Loucy (cell line): Measurements from ENCODE around the gene PGLYRP3.

ENCODE experiments used
- H2AFZ ChIP-seq: fragments of 200-600 bp; sonication (generic); 2 replicates; pipeline ENCODE4 v1.6.0; 2016; ENCODE audit warnings: antibody characterized with exemption, mild to moderate bottlenecking, low read length, moderate library complexity
- H3F3A ChIP-seq: fragments of 200-600 bp; 2 replicates; pipeline ENCODE4 v1.6.0; 2016; ENCODE audit warnings: antibody characterized with exemption, low read depth, mild to moderate bottlenecking
- H3K27me3 ChIP-seq: fragments of 200-600 bp; sonication (generic); 2 replicates; pipeline ENCODE4 v1.6.1; 2014; ENCODE audit warnings: low read length, mild to moderate bottlenecking; ENCODE audit not compliant: insufficient read depth, poor library complexity, severe bottlenecking
- H3K36me3 ChIP-seq: fragments of 200-600 bp; sonication (generic); 2 replicates; pipeline ENCODE4 v1.6.1; 2016; ENCODE audit warnings: low read length; ENCODE audit not compliant: insufficient read depth
- H3K4me1 ChIP-seq: fragments of 200-600 bp; sonication (generic); 2 replicates; pipeline ENCODE4 v1.5.1; 2014; ENCODE audit warnings: low read length, mild to moderate bottlenecking; ENCODE audit not compliant: insufficient read depth, poor library complexity, severe bottlenecking
- H3K4me2 ChIP-seq: fragments of 200-600 bp; sonication (generic); 2 replicates; pipeline ENCODE4 v1.6.0; 2014; ENCODE audit warnings: antibody characterized with exemption, low read length, low read depth, mild to moderate bottlenecking; ENCODE audit not compliant: poor library complexity, severe bottlenecking
- H3K4me3 ChIP-seq: fragments of 200-600 bp; sonication (generic); 2 replicates; pipeline ENCODE4 v1.5.1; 2014; ENCODE audit warnings: low read length, mild to moderate bottlenecking, mixed read lengths; ENCODE audit not compliant: poor library complexity, severe bottlenecking
- H3K79me2 ChIP-seq: fragments of 200-600 bp; sonication (generic); 2 replicates; pipeline ENCODE4 v1.6.1; 2014; ENCODE audit warnings: low read length; ENCODE audit not compliant: insufficient read depth
- H3K9ac ChIP-seq: fragments of 200-600 bp; sonication (generic); 2 replicates; pipeline ENCODE4 v1.6.0; 2014; ENCODE audit warnings: mild to moderate bottlenecking, low read depth, low read length, moderate library complexity; ENCODE audit not compliant: poor library complexity, severe bottlenecking
- H3K9me2 ChIP-seq: fragments of 200-600 bp; sonication (generic); replicated peaks from 2 replicates; pipeline ENCODE4 v1.6.1; 2016; ENCODE audit warnings: low read depth, low read length, mixed read lengths
- H3K9me3 ChIP-seq: fragments of 200-600 bp; sonication (generic); 2 replicates; pipeline ENCODE4 v1.6.1; 2014; ENCODE audit warnings: mild to moderate bottlenecking, antibody characterized with exemption, low read length, low read depth; ENCODE audit not compliant: insufficient read depth
- H4K20me1 ChIP-seq: fragments of 200-600 bp; sonication (generic); 2 replicates; pipeline ENCODE4 v1.6.0; 2014; ENCODE audit warnings: antibody characterized with exemption, low read length, mild to moderate bottlenecking; ENCODE audit not compliant: insufficient read depth, poor library complexity, severe bottlenecking
- EZH2phosphoT487 ChIP-seq: fragments of 200-600 bp; IDR thresholded peaks from 2 replicates; pipeline ENCODE4 v1.6.1; 2018; ENCODE audit warnings: antibody characterized with exemption, mild to moderate bottlenecking, moderate library complexity, borderline replicate concordance
- TF ChIP-seq, protein P1 (sequence below): fragments of 200-600 bp; sonication (generic); conservative IDR thresholded peaks from 2 replicates; pipeline ENCODE4 v1.5.1; 2014; ENCODE audit warnings: mild to moderate bottlenecking, antibody characterized with exemption, low read length

PGLYRP3 gene

DNA sequence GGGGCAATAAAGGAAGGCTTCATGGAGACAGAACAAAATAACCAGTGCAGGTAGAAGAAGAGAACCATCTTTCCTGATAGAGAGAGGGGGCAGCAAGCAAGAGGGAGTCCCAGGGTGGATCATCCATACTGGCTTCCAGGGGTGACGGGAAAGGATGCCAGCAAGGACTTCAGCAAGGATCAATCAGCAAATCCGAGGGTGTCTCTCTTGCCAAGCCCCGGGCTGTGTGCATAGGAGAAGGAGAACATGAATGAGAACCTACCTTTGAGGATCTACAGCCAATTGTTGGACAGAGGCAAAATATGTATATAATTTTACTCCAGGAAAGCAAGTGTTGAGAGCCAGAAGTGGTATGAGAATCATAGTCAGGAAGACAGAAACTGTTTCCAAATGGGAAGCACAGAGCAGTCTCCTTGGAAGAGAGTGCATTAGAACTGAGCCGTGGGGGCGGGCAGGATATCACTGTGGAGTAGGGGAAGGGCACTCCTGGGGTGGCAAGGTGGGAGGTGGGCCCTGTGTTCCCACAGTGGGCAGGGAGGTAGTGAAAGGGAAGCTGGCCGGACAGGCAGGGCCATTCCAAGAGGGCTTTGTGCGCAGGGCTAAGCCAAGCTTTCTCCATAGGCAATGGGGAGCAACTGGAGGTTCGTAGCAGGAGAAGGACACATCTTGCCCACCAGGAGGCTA is 43.8 kb upstream of the PGLYRP3 start:
- Histone ChIP-seq H3K4me2 (no peak overlapping the region), H3K27me3 (no peaks in the 10 kb centered on the region)
- TF ChIP-seq, protein P1, sequence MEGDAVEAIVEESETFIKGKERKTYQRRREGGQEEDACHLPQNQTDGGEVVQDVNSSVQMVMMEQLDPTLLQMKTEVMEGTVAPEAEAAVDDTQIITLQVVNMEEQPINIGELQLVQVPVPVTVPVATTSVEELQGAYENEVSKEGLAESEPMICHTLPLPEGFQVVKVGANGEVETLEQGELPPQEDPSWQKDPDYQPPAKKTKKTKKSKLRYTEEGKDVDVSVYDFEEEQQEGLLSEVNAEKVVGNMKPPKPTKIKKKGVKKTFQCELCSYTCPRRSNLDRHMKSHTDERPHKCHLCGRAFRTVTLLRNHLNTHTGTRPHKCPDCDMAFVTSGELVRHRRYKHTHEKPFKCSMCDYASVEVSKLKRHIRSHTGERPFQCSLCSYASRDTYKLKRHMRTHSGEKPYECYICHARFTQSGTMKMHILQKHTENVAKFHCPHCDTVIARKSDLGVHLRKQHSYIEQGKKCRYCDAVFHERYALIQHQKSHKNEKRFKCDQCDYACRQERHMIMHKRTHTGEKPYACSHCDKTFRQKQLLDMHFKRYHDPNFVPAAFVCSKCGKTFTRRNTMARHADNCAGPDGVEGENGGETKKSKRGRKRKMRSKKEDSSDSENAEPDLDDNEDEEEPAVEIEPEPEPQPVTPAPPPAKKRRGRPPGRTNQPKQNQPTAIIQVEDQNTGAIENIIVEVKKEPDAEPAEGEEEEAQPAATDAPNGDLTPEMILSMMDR, result no peak
- TF ChIP-seq EZH2phosphoT487, result no peak

DNA sequence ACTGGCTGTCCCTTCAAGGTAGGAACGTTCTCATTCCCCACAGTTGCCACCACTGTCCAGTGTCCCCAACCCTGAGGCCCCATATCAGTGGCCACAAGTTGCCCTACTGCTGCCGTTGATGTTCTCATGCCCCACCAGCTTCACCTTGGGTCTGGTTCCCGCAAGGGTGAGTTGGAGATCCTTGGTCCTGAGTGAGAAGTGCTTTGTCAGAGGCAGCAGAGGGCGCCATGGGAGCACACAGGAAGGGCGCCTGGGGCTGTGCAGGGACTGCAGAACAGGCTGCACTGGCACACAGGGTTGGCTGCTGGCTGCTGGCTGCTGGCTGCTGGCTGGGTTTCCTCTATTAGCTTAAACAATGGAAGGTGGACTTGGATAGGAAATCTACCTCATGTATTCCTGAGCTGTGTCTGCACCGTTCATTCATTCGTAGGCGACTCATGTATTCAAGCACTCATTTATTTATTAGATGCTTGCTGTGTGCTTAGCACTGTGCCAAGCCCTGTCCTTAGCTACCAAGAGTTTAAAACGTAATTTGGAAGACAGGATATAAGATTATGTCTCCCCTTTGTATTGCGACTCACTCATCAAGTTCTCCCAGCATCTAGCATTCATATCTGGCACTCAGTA is 42.8 kb upstream of the PGLYRP3 start:
- H3K4me2 ChIP-seq, result no peak overlapping the region
- H3K79me2 ChIP-seq, result no peaks in the 10 kb centered on the region
- no peaks in the 10 kb centered on the region for H3K36me3 ChIP-seq
- no peaks in the 10 kb centered on the region for H3K9me3 ChIP-seq
- H3K4me1 ChIP-seq, result no peaks in the 10 kb centered on the region
- no peaks in the 10 kb centered on the region for H3K9me2 ChIP-seq
- no peak overlapping the region for H2AFZ ChIP-seq
- H3K9ac ChIP-seq, result no peak overlapping the region
- no peaks in the 10 kb centered on the region for H4K20me1 ChIP-seq
- no peak for TF ChIP-seq EZH2phosphoT487
- TF ChIP-seq, protein P1, result peak; percentile 79
- no peaks in the 10 kb centered on the region for H3K27me3 ChIP-seq
- H3K4me3 ChIP-seq, result no peak overlapping the region
- no peaks in the 10 kb centered on the region for H3F3A ChIP-seq

More for the DNA sequence above, 43.8 kb upstream of the PGLYRP3 start:
- no peaks in the 10 kb centered on the region for H3K4me1 ChIP-seq
- no peaks in the 10 kb centered on the region for H3K9me2 ChIP-seq
- H3K9me3 ChIP-seq, result no peaks in the 10 kb centered on the region
- no peaks in the 10 kb centered on the region for H4K20me1 ChIP-seq
- H3K79me2 ChIP-seq, result no peaks in the 10 kb centered on the region
- H3K4me3 ChIP-seq, result no peak overlapping the region
- no peak overlapping the region for H2AFZ ChIP-seq
- no peak overlapping the region for H3K9ac ChIP-seq
- H3F3A ChIP-seq, result no peaks in the 10 kb centered on the region
- no peaks in the 10 kb centered on the region for H3K36me3 ChIP-seq

DNA sequence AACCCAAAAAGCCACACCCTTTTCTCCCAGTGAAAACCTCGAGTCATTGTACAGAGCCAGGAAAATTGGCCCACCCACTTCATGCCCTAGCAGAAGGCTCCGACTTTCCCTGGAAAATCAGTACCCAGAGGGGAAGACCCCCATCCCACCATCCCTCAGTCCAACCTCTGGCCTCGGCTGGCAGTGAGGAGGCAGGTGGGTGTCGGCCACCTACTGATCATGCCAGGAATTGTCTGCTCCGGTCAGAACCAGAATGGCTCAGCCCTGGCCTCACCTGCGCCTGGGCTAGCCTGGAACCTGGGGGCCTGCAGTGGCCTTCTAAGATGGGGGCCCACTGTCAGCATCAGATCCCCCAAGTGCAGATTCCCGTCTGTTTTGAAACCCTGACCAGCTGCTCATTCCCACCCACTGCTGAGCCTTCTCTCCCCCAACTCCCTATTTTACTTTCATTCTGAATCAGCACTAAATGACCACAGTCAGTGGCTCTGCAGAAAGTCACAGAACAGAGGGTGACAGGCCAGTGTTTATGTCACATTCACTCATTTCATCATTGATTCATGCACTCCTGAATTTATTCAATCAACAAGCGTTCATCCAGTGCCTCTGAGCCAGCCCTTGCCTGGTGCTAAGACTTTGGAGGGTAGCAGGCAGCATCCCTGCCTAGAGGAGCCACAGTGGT is 41.9 kb upstream of the PGLYRP3 start:
- no peaks in the 10 kb centered on the region for H3K36me3 ChIP-seq
- no peak overlapping the region for H2AFZ ChIP-seq
- no peaks in the 10 kb centered on the region for H3K4me1 ChIP-seq
- no peaks in the 10 kb centered on the region for H3K9me2 ChIP-seq
- H4K20me1 ChIP-seq, result no peaks in the 10 kb centered on the region
- no peaks in the 10 kb centered on the region for H3K27me3 ChIP-seq
- no peak overlapping the region for H3K9ac ChIP-seq
- no peaks in the 10 kb centered on the region for H3K9me3 ChIP-seq
- TF ChIP-seq, protein P1, result no peak
- no peak for TF ChIP-seq EZH2phosphoT487
- no peaks in the 10 kb centered on the region for H3F3A ChIP-seq
- no peaks in the 10 kb centered on the region for H3K79me2 ChIP-seq
- no peak overlapping the region for H3K4me3 ChIP-seq
- H3K4me2 ChIP-seq, result no peak overlapping the region
